T-helper 1 cell treated with Interleukin-12 subunit alpha and Interleukin-12 subunit beta and Interleukin-4 antibody, amounts not matched to agents 30 ng/mL and 1 ng/mL, for 36 hours (primary cell): Measurements from ENCODE around the gene NHSL2. TPM values are rescaled to one million over a fixed set of nuclear protein-coding genes. Genes with fewer than 3 reads are reported as not detected.
"Not testable (repeated sequence)": the region's sequence is repeated elsewhere in the genome, so short reads cannot be mapped to it uniquely, and the experiment has no call there.

ENCODE experiments used
- intact Hi-C: fragments of 100-400 bp; cut with micrococcal nuclease; formaldehyde crosslinking; loops from one replicate; pipeline ENCODE4 v1.15.1; 2024
- total RNA-seq: library from RNA; stranded (reverse); gene quantifications from 2 replicates; pipeline ENCODE4 v1.2.3, GENCODE V29; 2022

The NHSL2 gene
- total RNA-seq, 1 donor from 2014 or later = 1.0 TPM

GRCh38 chrX:72038868-72039267 lies 128.2 kb downstream of the NHSL2 start:
- intact Hi-C loops = no loop called here

GRCh38 chrX:72040506-72040905 lies 129.9 kb downstream of the NHSL2 start:
- intact Hi-C loops = no loop called here

- intact Hi-C loops = no loop called here
Observed at GRCh38 chrX:72041176-72041575, 130.5 kb downstream of the NHSL2 start.

- intact Hi-C loops = no loop called here
Observed at GRCh38 chrX:72041871-72042851, 131.5 kb downstream of the NHSL2 start.

GRCh38 chrX:72042852-72043248 lies 132.2 kb downstream of the NHSL2 start:
- intact Hi-C loops = no loop called here

GRCh38 chrX:72043636-72044035 lies 133.0 kb downstream of the NHSL2 start:
- intact Hi-C loops = no loop called here

- intact Hi-C loops = no loop called here
Observed at GRCh38 chrX:72045141-72045540, 134.5 kb downstream of the NHSL2 start.

- intact Hi-C loops = no loop called here
Observed at GRCh38 chrX:72045552-72046277, 135.1 kb downstream of the NHSL2 start.

GRCh38 chrX:72046447-72046846 lies 135.8 kb downstream of the NHSL2 start:
- intact Hi-C loops = no loop called here

- intact Hi-C loops = loop anchor here (1.0 kb wide), 1 partner anchor 78 kb away; no protein-coding TSS in a partner anchor
Observed at GRCh38 chrX:72048510-72049455, 138.1 kb downstream of the NHSL2 start.

- intact Hi-C loops = no loop called here
Observed at GRCh38 chrX:72050011-72050410, 139.4 kb downstream of the NHSL2 start.

GRCh38 chrX:72051589-72051988 lies 140.9 kb downstream of the NHSL2 start:
- intact Hi-C loops = no loop called here

GRCh38 chrX:72052415-72053090 lies 141.9 kb downstream of the NHSL2 start:
- intact Hi-C loops = no loop called here

GRCh38 chrX:72053508-72053907 lies 142.9 kb downstream of the NHSL2 start:
- intact Hi-C loops = no loop called here

GRCh38 chrX:72054779-72055489 lies 144.3 kb downstream of the NHSL2 start:
- intact Hi-C loops = no loop called here

- intact Hi-C loops = no loop called here
Observed at GRCh38 chrX:72057331-72057730, 146.7 kb downstream of the NHSL2 start.

GRCh38 chrX:72057849-72058248 lies 147.2 kb downstream of the NHSL2 start:
- intact Hi-C loops = no loop called here

- intact Hi-C loops = not testable (repeated sequence)
Observed at GRCh38 chrX:72058346-72058745, 147.7 kb downstream of the NHSL2 start.

- intact Hi-C loops = no loop called here
Observed at GRCh38 chrX:72060196-72060920, 149.7 kb downstream of the NHSL2 start.
